ENCODE data around the gene TMEM59L.

TMEM59L gene

DNA sequence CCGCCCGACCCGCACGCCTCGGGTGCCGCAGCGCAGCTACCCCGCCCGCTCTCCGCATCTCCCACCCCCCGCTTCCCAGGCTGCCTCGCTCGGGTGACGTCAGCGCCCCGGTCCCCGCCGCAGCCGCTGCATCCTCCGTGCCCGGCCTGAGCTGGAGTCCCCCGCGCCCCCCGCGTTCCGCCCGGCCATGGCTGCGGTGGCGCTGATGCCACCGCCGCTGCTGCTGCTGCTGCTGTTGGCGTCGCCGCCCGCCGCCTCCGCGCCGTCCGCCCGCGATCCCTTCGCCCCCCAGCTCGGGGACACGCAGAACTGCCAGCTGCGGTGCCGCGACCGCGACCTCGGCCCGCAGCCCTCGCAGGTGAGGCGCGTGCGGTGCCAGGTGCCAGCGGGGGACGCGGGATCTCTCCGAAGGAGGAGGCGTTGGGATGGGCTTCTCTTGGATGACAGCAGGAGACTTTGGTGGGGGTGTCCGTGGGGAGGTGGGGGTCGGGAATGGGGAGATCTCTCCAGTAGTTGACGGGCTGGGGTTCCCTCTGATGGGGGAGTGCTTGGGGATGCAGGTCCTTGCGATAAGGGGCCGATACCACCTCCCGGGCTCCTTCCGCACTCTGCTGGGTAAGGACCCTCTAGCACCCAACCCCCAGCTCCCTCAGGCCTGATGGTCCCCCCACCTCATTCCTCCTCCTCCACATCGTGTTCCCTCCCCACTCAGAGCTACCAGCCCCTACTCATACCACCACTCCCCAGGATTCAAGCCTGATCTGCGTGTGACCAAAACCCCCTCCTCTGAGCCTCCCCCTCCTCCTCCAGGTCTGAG lies at the start of gene TMEM59L:
TSS of gene TMEM59L (plus strand) at position 99 of the 817 bp plus-strand sequence. CDS start at position 188, 89 bp downstream.
- peak within 1 kb of the TSS; percentile 11 for H3K4me3 ChIP-seq (replicated peaks; ENCODE audit: low read depth, low read length)
- no peak for DNase-seq (ENCODE audit: extremely low read depth, low read depth)
- TF ChIP-seq, protein P1, sequence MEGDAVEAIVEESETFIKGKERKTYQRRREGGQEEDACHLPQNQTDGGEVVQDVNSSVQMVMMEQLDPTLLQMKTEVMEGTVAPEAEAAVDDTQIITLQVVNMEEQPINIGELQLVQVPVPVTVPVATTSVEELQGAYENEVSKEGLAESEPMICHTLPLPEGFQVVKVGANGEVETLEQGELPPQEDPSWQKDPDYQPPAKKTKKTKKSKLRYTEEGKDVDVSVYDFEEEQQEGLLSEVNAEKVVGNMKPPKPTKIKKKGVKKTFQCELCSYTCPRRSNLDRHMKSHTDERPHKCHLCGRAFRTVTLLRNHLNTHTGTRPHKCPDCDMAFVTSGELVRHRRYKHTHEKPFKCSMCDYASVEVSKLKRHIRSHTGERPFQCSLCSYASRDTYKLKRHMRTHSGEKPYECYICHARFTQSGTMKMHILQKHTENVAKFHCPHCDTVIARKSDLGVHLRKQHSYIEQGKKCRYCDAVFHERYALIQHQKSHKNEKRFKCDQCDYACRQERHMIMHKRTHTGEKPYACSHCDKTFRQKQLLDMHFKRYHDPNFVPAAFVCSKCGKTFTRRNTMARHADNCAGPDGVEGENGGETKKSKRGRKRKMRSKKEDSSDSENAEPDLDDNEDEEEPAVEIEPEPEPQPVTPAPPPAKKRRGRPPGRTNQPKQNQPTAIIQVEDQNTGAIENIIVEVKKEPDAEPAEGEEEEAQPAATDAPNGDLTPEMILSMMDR (IDR thresholded peaks at IDR 0.05; ENCODE audit: low read depth, low read length, missing control alignments) = no peak

DNA sequence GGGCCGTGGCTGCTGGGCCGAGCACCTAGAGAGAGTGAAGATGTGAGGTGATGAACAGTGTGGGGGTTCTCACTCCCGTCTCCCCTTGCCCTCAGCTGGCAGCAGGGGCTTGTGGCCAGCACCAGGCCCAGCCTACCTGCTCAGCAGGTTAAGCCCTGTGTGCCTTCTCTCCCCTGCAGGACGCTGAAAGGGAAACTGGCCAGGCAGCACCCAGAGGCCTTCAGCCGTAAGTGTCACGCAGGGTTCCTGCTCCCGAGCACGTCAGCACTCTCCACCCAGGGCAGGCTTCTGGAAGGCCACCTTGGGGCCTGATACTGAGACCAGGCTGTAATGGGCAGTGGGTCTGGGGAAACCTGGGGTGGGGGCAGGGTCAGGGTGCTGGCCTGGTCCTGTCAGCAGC lies 45.7 kb upstream of the TMEM59L start:
- H3K4me3 ChIP-seq (replicated peaks; ENCODE audit: low read depth, low read length) = no peak overlapping the region
- TF ChIP-seq, protein P1 (IDR thresholded peaks at IDR 0.05; ENCODE audit: low read depth, low read length, missing control alignments) = no peak
- no peak for DNase-seq (ENCODE audit: extremely low read depth, low read depth)

DNA sequence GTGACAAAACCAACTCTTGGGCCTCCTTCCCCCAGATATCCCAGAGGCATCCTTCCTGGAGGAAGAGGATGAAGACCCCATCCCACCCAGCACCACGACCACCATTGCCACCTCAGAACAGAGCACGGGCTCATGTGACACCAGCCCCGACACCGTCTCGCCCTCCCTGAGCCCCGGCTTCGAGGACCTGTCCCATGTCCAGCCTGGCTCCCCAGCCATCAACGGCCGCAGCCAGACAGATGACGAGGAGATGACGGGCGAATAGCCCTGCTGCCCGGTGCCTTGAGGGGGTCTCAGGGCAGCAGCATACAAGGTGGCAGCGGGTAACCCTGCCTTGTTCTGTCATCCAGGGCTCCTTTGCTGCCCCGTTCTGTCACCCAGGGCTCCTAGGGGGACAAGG lies 44.3 kb upstream of the TMEM59L start:
- H3K4me3 ChIP-seq (replicated peaks; ENCODE audit: low read depth, low read length) = no peak overlapping the region
- TF ChIP-seq, protein P1 (IDR thresholded peaks at IDR 0.05; ENCODE audit: low read depth, low read length, missing control alignments) = no peak
- DNase-seq (ENCODE audit: extremely low read depth, low read depth) = no peak

DNA sequence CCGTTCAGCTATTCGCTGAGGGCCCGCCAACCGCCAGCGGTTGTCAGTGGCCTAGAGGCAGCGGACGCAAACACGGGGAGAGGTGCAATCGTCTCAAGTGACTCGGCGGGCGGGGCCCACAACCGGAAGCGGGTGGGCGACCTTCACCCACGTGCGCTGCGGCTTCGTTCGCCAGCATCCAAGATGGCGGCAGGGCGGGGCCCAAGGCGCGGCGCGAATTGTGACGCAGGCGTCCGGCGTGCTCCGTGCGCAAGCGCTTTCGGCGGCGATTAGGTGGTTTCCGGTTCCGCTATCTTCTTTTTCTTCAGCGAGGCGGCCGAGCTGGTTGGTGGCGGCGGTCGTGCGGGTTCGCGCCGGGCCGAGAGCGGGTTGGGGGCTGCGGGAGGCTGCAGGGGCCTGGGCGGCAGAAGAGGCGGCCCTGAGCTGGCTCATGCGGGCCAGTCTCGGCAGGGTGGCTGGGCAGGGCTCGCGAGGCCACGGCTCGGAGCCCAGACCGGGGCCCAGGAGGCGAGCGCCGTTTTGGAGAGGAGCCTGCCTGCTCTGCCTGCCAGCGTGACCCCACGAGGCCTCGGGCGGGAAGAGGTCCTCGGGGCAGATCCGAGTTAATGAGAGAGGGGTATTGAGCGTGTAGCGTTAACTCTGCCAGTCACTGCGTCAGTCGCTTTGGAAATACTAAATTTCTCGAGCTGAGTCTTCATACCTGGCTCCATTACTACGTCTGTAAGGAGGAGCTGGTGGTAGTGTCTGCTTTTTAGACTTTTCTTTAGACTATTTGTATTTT lies 40.9 kb upstream of the TMEM59L start, which contains the start of gene UBA52:
TSS of gene UBA52 (plus strand) at position 294 of the 781 bp plus-strand sequence. CDS start 1,444 bp downstream, outside the sequence.
- DNase-seq (ENCODE audit: extremely low read depth, low read depth) = peak; percentile 84

DNA sequence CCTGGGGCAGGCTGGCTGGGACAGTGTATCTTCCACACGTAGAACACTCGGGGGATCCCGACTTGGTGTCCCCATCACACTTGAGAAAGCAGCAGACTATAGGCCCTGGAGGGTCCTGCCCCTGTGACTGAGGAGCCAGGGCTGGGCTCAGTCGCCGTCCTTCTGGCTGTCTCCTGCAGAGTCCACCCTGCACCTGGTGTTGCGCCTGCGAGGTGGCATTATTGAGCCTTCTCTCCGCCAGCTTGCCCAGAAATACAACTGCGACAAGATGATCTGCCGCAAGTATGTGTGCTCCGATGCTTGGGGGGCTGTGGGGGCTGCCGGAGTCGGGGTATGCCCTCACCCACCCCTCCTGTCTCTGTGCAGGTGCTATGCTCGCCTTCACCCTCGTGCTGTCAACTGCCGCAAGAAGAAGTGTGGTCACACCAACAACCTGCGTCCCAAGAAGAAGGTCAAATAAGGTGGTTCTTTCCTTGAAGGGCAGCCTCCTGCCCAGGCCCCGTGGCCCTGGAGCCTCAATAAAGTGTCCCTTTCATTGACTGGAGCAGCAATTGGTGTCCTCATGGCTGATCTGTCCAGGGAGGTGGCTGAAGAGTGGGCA lies 37.9 kb upstream of the TMEM59L start:
- TF ChIP-seq, protein P1 (IDR thresholded peaks at IDR 0.05; ENCODE audit: low read depth, low read length, missing control alignments) = no peak
- DNase-seq (ENCODE audit: extremely low read depth, low read depth) = no peak
- H3K4me3 ChIP-seq (replicated peaks; ENCODE audit: low read depth, low read length) = 0 out of 2 replicates have a peak overlapping the region, but pooled peaks have one; percentile 7

More for the DNA sequence above, 40.9 kb upstream of the TMEM59L start, which contains the start of gene UBA52:
- peak within 1 kb of the TSS; percentile 100 for H3K4me3 ChIP-seq (replicated peaks; ENCODE audit: low read depth, low read length)
- TF ChIP-seq, protein P1 (IDR thresholded peaks at IDR 0.05; ENCODE audit: low read depth, low read length, missing control alignments) = no peak

DNA sequence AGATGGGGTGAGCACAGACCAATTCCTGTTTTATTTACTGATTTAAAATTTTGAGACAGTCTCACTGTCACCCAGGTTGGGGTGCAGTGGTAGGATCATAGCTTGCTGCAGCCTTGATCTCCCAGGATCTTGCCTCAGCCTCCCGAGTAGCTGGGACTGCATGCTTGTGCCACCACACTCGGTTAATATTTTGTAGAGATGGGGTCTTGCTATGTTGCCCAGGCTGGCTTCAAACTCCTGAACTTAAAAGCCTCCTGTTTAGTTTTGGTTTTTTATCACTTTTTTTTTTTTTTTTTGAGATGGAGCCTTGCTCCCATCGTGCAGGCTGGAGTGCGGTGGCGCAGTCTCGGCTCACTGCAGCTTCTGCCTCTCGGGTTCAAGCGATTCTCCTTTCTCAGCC lies 36.3 kb upstream of the TMEM59L start:
- no peak for DNase-seq (ENCODE audit: extremely low read depth, low read depth)
- no peak overlapping the region for H3K4me3 ChIP-seq (replicated peaks; ENCODE audit: low read depth, low read length)
- TF ChIP-seq, protein P1 (IDR thresholded peaks at IDR 0.05; ENCODE audit: low read depth, low read length, missing control alignments) = no peak
